ENCODE results near the gene RTN4. TPM values are rescaled to one million over a fixed set of nuclear protein-coding genes. Genes with fewer than 3 reads are reported as not detected.

The RTN4 gene
- total RNA-seq, 4 donors from 2014 or later = 183 to 259 (median 244) TPM

DNA sequence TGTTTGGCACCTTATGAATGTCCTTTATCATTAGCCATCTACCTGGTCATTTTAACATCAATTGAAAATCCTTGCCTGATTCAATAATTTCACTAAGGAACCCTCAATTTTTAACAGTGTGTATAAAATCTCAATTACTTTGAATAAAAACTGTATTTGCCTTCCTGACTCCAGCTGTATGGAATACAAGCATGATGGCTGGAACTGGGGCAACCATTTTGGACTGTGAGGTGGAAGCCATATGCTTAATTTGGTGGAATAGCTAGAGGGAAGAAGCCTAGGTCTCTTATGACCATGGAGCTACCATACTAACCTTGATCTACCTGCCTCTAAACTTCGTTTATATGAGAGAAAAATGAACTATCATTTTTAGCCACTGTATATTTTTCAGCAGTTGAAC lies 12.5 kb upstream of the RTN4 start:
- ATAC-seq (no peak), DNase-seq (no peak)
- no peaks in the 10 kb centered on the region for H3K36me3 ChIP-seq
- intact Hi-C loops (cut with DNase I; ENCODE audit: low total_unique reads) (no loop called here), in situ Hi-C loops (cut with MboI; ENCODE audit: low sequenced_read_pairs in 4 of 4) (no loop called here)
- H3K27me3 ChIP-seq = no peaks in the 10 kb centered on the region
- TF ChIP-seq POLR2A (IDR thresholded peaks at IDR 0.05) = no peak
- TF ChIP-seq CTCF (IDR thresholded peaks at IDR 0.05 in 4 of 5, conservative IDR thresholded peaks at IDR 0.05 in 1 of 5) = no peak
- H3K27ac ChIP-seq = no peak overlapping the region
- no peaks in the 10 kb centered on the region for H3K9me3 ChIP-seq
- H3K4me3 ChIP-seq = no peak overlapping the region
- H3K4me1 ChIP-seq = peaks cover 0 to 8% of the 10 kb centered on the region in 2 donors

DNA sequence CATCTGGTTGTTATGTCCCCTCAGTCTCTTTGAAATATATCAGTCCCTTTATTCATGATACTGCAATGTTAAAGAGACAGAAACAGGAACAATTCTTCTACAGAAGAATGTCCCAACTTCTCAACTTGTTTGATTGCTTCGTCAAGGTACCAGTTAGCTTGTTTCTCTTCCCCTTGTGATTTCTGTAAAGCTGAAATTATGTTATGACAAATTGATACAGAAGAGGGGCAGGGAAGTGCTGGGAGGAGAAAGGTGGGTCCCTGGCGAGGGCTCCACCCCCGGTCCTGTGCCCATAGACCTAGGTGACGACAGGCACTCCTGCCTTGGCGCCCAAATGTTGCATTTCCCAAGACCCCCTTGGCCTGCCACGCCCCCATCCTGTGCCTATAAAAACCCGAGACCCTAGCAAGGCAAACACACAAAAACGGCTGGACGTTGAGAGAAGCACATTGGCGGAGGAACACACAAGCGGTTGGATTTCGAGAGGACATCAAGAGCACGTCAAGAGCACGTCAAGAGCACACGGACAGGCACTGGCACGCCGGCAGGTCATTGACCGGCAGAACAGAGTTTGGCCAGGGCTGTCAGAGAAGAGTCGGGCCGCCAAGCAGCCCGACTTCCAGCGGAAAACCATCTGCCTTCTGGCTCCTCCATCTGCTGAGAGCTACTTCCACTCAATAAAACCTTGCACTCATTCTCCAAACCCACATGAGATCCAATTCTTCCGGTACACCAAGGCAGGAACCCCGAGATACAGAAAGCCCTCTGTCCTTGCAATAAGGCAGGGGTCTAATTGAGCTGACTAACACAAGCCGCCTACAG lies 11.5 kb upstream of the RTN4 start:
- intact Hi-C loops (cut with DNase I; ENCODE audit: low total_unique reads) = no loop called here
- Histone ChIP-seq H3K4me3 (no peak overlapping the region), H3K36me3 (no peaks in the 10 kb centered on the region), H3K4me1 (peaks cover 0 to 8% of the 10 kb centered on the region in 2 donors), H3K27ac (no peak overlapping the region), H3K9me3 (no peaks in the 10 kb centered on the region), H3K27me3 (no peaks in the 10 kb centered on the region)
- TF ChIP-seq CTCF (IDR thresholded peaks at IDR 0.05 in 4 of 5, conservative IDR thresholded peaks at IDR 0.05 in 1 of 5) = no peak
- no peak for TF ChIP-seq POLR2A (IDR thresholded peaks at IDR 0.05)
- no peak for ATAC-seq
- in situ Hi-C loops (cut with MboI; ENCODE audit: low sequenced_read_pairs in 4 of 4) = no loop called here
- no peak for DNase-seq

DNA sequence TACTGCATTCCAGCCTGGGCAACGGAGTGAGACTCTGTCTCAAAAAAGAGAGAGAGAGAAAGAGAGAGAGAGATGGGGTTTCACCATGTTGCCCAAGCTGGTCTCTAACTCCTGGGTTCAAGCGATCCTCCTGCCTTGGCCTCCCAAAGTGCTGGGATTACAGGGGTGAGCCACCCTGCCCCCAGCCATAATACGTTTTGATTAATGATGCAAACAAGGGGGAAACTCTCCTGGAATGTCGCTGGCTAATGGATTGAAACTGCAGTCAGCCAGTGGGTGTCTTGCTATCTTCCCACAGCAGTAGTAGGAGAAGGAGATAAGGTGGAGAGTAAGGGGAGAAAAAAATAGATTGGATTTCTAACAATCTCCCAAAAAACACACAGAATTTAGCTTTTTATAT lies 9.5 kb upstream of the RTN4 start:
- TF ChIP-seq POLR2A (IDR thresholded peaks at IDR 0.05) (no peak), CTCF (IDR thresholded peaks at IDR 0.05 in 4 of 5, conservative IDR thresholded peaks at IDR 0.05 in 1 of 5) (no peak)
- in situ Hi-C loops (cut with MboI; ENCODE audit: low sequenced_read_pairs in 4 of 4) = no loop called here

DNA sequence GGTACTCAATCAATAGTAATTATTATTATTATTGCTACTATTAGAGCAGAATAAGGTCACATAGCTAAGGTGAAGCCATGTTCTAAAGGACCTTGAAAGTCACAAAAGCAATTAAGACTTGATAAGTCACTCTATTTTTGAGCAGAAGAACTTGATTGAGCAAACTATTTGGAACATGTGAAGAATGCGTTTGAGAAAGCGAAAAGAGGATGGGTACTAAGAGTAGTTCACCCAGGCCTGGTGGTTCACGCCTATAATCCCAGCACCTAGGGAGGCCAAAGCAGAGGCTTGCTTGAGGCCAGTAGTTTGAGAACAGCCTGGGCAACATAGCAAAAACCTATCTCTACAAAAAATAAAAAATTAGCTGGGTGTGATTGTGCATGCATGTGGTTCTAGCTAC lies 7.2 kb upstream of the RTN4 start:
- H3K9me3 ChIP-seq = no peaks in the 10 kb centered on the region
- H3K27ac ChIP-seq = no peak overlapping the region
- no peaks in the 10 kb centered on the region for H3K27me3 ChIP-seq
- ATAC-seq (no peak), DNase-seq (no peak)
- no peaks in the 10 kb centered on the region for H3K36me3 ChIP-seq
- intact Hi-C loops (cut with DNase I; ENCODE audit: low total_unique reads) = no loop called here
- peaks cover under 1 to 8% of the 10 kb centered on the region in 2 donors for H3K4me1 ChIP-seq
- no peak for TF ChIP-seq POLR2A (IDR thresholded peaks at IDR 0.05)
- TF ChIP-seq CTCF (IDR thresholded peaks at IDR 0.05 in 4 of 5, conservative IDR thresholded peaks at IDR 0.05 in 1 of 5) = no peak
- H3K4me3 ChIP-seq = no peak overlapping the region
- in situ Hi-C loops (cut with MboI; ENCODE audit: low sequenced_read_pairs in 4 of 4) = no loop called here

More for the DNA sequence above, 9.5 kb upstream of the RTN4 start:
- Histone ChIP-seq H3K4me1 (peaks cover 0 to 8% of the 10 kb centered on the region in 2 donors), H3K27ac (no peak overlapping the region), H3K27me3 (no peaks in the 10 kb centered on the region), H3K36me3 (no peaks in the 10 kb centered on the region), H3K9me3 (no peaks in the 10 kb centered on the region), H3K4me3 (no peak overlapping the region)
- intact Hi-C loops (cut with DNase I; ENCODE audit: low total_unique reads) = no loop called here
- DNase-seq (no peak), ATAC-seq (no peak)

Data from gastrocnemius medialis (tissue), 4 donors.